Mammary epithelial cell (primary cell): ENCODE measurements around the gene NBEA.

Experiments
- CTCF ChIP-seq, 2 donors: IDR thresholded peaks in 1 of 2; conservative IDR thresholded peaks in 1 of 2; 2 replicates each; pipeline ENCODE4 v1.5.1; 2011 to 2012; ENCODE audit warnings: inconsistent platforms in 2 of 2, low read length in 2 of 2, mild to moderate bottlenecking in 2 of 2, control low read depth in 1 of 2, low read depth in 1 of 2; ENCODE audit not compliant: insufficient read depth in 1 of 2; ENCODE audit errors: extremely low read depth in 1 of 2
- EZH2 ChIP-seq: IDR thresholded peaks from 2 replicates; pipeline ENCODE4 v1.6.1; 2012; ENCODE audit warnings: low read length, inconsistent platforms, borderline replicate concordance

GRCh38 chr13:35475212-35475959 lies 533.3 kb downstream of the NBEA start:
- TF ChIP-seq CTCF (conservative IDR thresholded peaks at IDR 0.05 in 1 of 2, IDR thresholded peaks at IDR 0.05 in 1 of 2; ENCODE audit: extremely low read depth in 1 of 2, insufficient read depth in 1 of 2, low read depth in 1 of 2, low read length in 2 of 2) = no peak
- TF ChIP-seq EZH2 = no peak
